Parathyroid adenoma (tissue), 2 donors: ENCODE measurements around the gene TSPEAR.
"Not testable (repeated sequence)": the region's sequence is repeated elsewhere in the genome, so short reads cannot be mapped to it uniquely, and the experiment has no call there.

ENCODE experiments used
- H2AFZ ChIP-seq: fragments of 300-600 bp; sonication (generic); one replicate; pipeline ENCODE4 v1.7.0; 2017; ENCODE audit warnings: antibody characterized with exemption, mild to moderate bottlenecking
- H3K27ac ChIP-seq: fragments of 300-600 bp; sonication (generic); one replicate; pipeline ENCODE4 v1.7.0; 2017
- H3K27me3 ChIP-seq: fragments of 300-600 bp; sonication (generic); one replicate; pipeline ENCODE4 v1.7.0; 2017; ENCODE audit warnings: low read length; ENCODE audit not compliant: control insufficient read depth, insufficient read depth
- H3K36me3 ChIP-seq: fragments of 300-600 bp; sonication (generic); one replicate; pipeline ENCODE4 v1.7.0; 2017; ENCODE audit warnings: low read length; ENCODE audit not compliant: control insufficient read depth, insufficient read depth
- H3K4me1 ChIP-seq: fragments of 300-600 bp; sonication (generic); one replicate; pipeline ENCODE4 v1.7.0; 2017; ENCODE audit warnings: control low read depth
- H3K4me2 ChIP-seq: fragments of 300-600 bp; sonication (generic); one replicate; pipeline ENCODE4 v1.7.0; 2017; ENCODE audit warnings: low read length
- H3K4me3 ChIP-seq: fragments of 300-600 bp; sonication (generic); one replicate; pipeline ENCODE4 v1.7.0; 2017; ENCODE audit warnings: low read depth, low read length
- H3K79me2 ChIP-seq: fragments of 300-600 bp; sonication (generic); one replicate; pipeline ENCODE4 v1.7.0; 2017; ENCODE audit warnings: control low read depth
- H3K9ac ChIP-seq: fragments of 300-600 bp; sonication (generic); one replicate; pipeline ENCODE4 v1.7.0; 2017; ENCODE audit warnings: mild to moderate bottlenecking
- H3K9me3 ChIP-seq: fragments of 300-600 bp; sonication (generic); one replicate; pipeline ENCODE4 v1.7.0; 2017; ENCODE audit warnings: low read length; ENCODE audit not compliant: control insufficient read depth
- CTCF ChIP-seq: fragments of 300-600 bp; sonication (generic); IDR thresholded peaks from one replicate; pipeline ENCODE4 v1.7.0; 2017; ENCODE audit warnings: antibody characterized with exemption, mild to moderate bottlenecking
- donor health status: primary hyperparathyroidism.

TSPEAR gene

GRCh38 chr21:44628707-44629391, 82.5 kb downstream of the TSPEAR start:
- no peaks in the 10 kb centered on the region for H3K27me3 ChIP-seq
- TF ChIP-seq CTCF = no peak
- H3K4me1 ChIP-seq = no peaks in the 10 kb centered on the region
- H3K9me3 ChIP-seq = no peaks in the 10 kb centered on the region
- no peak overlapping the region for H3K27ac ChIP-seq
- H2AFZ ChIP-seq = no peak overlapping the region
- no peak overlapping the region for H3K4me2 ChIP-seq
- no peak overlapping the region for H3K4me3 ChIP-seq
- H3K79me2 ChIP-seq = no peaks in the 10 kb centered on the region
- H3K36me3 ChIP-seq = no peaks in the 10 kb centered on the region
- H3K9ac ChIP-seq = no peak overlapping the region

GRCh38 chr21:44627831-44628233, 83.5 kb downstream of the TSPEAR start:
- not testable (repeated sequence) for H3K27ac ChIP-seq, H3K36me3 ChIP-seq, H3K4me2 ChIP-seq, H3K79me2 ChIP-seq, H3K4me3 ChIP-seq, H3K9ac ChIP-seq, H3K9me3 ChIP-seq, H2AFZ ChIP-seq, H3K4me1 ChIP-seq, H3K27me3 ChIP-seq

DNA sequence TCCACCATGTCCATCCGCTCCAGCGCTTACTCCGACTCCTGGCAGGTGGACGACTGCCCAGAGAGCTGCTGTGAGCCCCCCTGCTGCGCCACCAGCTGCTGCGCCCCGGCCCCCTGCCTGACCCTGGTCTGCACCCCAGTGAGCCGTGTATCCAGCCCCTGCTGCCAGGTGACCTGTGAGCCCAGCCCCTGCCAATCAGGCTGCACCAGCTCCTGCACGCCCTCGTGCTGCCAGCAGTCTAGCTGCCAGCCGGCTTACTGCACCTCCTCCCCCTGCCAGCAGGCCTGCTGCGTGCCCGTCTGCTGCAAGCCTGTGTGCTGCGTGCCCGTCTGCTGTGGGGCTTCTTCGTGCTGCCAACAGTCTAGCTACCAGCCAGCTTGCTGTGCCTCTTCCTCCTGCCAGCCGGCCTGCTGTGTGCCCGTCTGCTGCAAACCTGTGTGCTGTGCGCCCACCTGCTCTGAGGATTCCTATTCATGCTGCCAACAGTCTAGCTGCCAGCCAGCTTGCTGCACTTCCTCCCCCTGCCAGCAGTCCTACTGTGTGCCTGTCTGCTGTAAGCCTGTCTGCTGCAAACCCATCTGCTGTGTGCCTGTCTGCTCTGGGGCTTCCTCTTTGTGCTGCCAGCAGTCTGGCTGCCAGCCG, 84.1 kb downstream of the TSPEAR start:
- not testable (repeated sequence) for H3K4me1 ChIP-seq, H3K27me3 ChIP-seq, H3K27ac ChIP-seq, H2AFZ ChIP-seq, H3K4me2 ChIP-seq, H3K36me3 ChIP-seq, H3K4me3 ChIP-seq, H3K79me2 ChIP-seq, H3K9ac ChIP-seq, H3K9me3 ChIP-seq

DNA sequence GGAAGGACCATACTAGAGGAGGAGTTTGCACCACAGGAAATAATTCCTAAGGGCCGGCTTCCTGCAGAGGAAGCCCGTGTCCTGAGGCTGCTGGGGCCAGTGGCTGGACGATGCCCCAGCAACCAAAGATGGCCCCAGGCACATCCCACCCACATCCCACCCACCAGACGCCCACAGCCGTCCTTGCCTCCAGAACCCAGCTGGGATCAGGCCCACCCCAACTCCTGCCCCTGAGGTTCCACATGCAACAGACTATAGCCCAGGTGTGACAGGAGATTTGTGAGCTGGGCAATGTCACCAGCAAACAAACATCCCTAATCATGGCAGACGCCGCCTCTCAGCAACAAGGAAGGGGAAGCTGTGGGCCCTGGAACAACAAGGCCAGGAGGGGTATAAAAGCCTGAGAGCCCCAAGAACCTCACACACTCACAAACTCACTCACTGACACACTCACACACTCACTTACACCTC, 84.7 kb downstream of the TSPEAR start, which contains the start of gene KRTAP10-9:
TSS of gene KRTAP10-9 (plus strand) at position 421 of the 471 bp plus-strand sequence. CDS start 79 bp downstream, outside the sequence.
- Histone ChIP-seq H3K79me2 (no peaks in the 10 kb centered on the region), H3K9me3 (no peaks in the 10 kb centered on the region), H3K27ac (no peak within 1 kb of the TSS), H3K4me2 (no peak within 1 kb of the TSS), H3K9ac (no peak within 1 kb of the TSS), H3K36me3 (no peaks in the 10 kb centered on the region), H3K27me3 (no peaks in the 10 kb centered on the region), H3K4me3 (no peak within 1 kb of the TSS), H3K4me1 (no peaks in the 10 kb centered on the region), H2AFZ (no peak within 1 kb of the TSS)
- TF ChIP-seq CTCF = no peak

DNA sequence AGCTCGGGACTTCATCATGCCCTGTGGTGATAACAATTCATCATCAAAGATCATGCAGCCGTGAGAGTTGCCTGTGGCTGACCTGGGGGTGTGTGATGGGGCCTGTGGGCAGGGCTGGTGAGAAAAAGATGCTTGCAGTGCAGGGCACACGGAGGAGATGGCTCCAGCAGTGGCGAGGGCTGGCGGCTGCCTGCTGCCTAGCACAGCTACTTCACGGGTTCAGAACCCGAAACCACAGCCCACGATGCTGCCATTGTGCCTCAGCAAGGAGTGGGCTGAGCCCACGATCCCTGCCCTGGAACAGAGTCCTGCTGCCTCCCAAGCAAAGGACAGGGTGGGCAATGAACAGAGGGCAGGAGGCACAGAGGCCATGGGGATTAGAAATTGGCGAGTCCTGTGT, 85.1 kb downstream of the TSPEAR start:
- no peaks in the 10 kb centered on the region for H3K4me1 ChIP-seq
- no peak overlapping the region for H3K9ac ChIP-seq
- TF ChIP-seq CTCF = no peak
- H2AFZ ChIP-seq = no peak overlapping the region
- H3K9me3 ChIP-seq = no peaks in the 10 kb centered on the region
- H3K4me3 ChIP-seq = no peak overlapping the region
- no peaks in the 10 kb centered on the region for H3K79me2 ChIP-seq
- no peak overlapping the region for H3K27ac ChIP-seq
- H3K4me2 ChIP-seq = no peak overlapping the region
- H3K27me3 ChIP-seq = no peaks in the 10 kb centered on the region
- H3K36me3 ChIP-seq = no peaks in the 10 kb centered on the region
